Colonic mucosa (tissue), 4 donors: ENCODE measurements around the gene KRTAP2-3. TPM values are rescaled to one million over a fixed set of nuclear protein-coding genes. Genes with fewer than 3 reads are reported as not detected.

Experiments used
- DNase-seq: peaks from one replicate; pipeline ENCODE4 v3.0.0-alpha.2; 2020
- H3K27ac ChIP-seq: fragments of 200-600 bp; one replicate; pipeline ENCODE4 v1.8.0; 2021
- H3K27me3 ChIP-seq: fragments of 200-600 bp; one replicate; pipeline ENCODE4 v1.8.0; 2021
- H3K36me3 ChIP-seq: fragments of 200-600 bp; one replicate; pipeline ENCODE4 v1.8.0; 2021
- H3K4me1 ChIP-seq: fragments of 200-600 bp; one replicate; pipeline ENCODE4 v1.8.0; 2021; ENCODE audit warnings: mild to moderate bottlenecking
- H3K4me3 ChIP-seq: fragments of 200-600 bp; one replicate; pipeline ENCODE4 v1.8.0; 2021
- H3K9ac ChIP-seq, 2 donors: one replicate each; pipeline ENCODE4 v1.7.0; 2013; ENCODE audit warnings: control low read depth in 2 of 2, low read depth in 2 of 2, low read length in 2 of 2
- H3K9me3 ChIP-seq: fragments of 200-600 bp; one replicate; pipeline ENCODE4 v1.8.0; 2021
- CTCF ChIP-seq: fragments of 200-600 bp; IDR thresholded peaks from one replicate; pipeline ENCODE4 v1.8.0; 2022; ENCODE audit warnings: antibody characterized with exemption, mild to moderate bottlenecking
- intact Hi-C: fragments of 100-400 bp; cut with DNase I; formaldehyde crosslinking; loops from one replicate; pipeline ENCODE4 v1.14.1; 2022
- total RNA-seq, 2 donors: library from RNA; stranded (reverse); fragmentation: NEBNext Ultra II Directional in 1 of 2; extraction: Animal tissue kit (Norgen Biotek cat#: 25700) in 1 of 2; gene quantifications; one replicate each; pipeline ENCODE4 v1.2.1, GENCODE V29; 2021
- donor health status: healthy.
- donor health status: DM: no; HTN: no; CAD: no.
- donor health status: DM: no; HTN: no; CAD: no.

KRTAP2-3 gene
- total RNA-seq, 2 donors from 2014 or later = not detected

GRCh38 chr17:41082626-41083025, 22.7 kb upstream of the KRTAP2-3 start:
- Histone ChIP-seq H3K4me1 (no peaks in the 10 kb centered on the region), H3K9ac (no peak overlapping the region), H3K4me3 (no peak overlapping the region), H3K36me3 (no peaks in the 10 kb centered on the region), H3K9me3 (no peaks in the 10 kb centered on the region), H3K27me3 (no peaks in the 10 kb centered on the region), H3K27ac (no peak overlapping the region)
- DNase-seq = no peak
- intact Hi-C loops = no loop called here
- no peak for TF ChIP-seq CTCF

DNA sequence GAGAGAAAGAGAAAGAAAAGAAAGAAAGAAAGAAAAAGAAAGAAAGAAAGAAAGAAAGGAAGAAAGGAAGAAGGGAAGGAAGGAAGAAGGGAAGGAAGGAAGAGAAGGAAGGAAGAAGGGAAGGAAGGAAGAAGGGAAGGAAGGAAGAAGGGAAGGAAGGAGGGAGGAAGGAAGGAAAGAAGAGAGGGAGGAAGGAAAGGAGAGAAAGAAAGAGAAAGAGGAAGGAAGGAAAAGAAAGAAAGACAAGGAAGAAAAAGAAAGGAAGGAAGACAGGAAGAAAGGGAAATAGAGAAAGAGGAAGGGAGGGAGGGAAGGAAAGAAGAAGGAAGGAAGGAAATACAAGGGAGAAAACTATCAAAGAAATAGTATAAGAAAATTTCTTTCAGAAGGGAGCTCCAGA, 16.9 kb upstream of the KRTAP2-3 start:
- H3K9me3 ChIP-seq = no peaks in the 10 kb centered on the region
- H3K4me1 ChIP-seq = no peaks in the 10 kb centered on the region
- no peaks in the 10 kb centered on the region for H3K36me3 ChIP-seq
- DNase-seq = no peak
- no peak overlapping the region for H3K4me3 ChIP-seq
- intact Hi-C loops = no loop called here
- H3K9ac ChIP-seq = no peak overlapping the region
- H3K27ac ChIP-seq = no peak overlapping the region
- H3K27me3 ChIP-seq = no peaks in the 10 kb centered on the region
- TF ChIP-seq CTCF = no peak

- Histone ChIP-seq H3K9ac (no peak overlapping the region), H3K27ac (no peak overlapping the region), H3K4me1 (no peaks in the 10 kb centered on the region), H3K4me3 (no peak overlapping the region), H3K27me3 (no peaks in the 10 kb centered on the region), H3K36me3 (no peaks in the 10 kb centered on the region), H3K9me3 (no peaks in the 10 kb centered on the region)
- TF ChIP-seq CTCF = no peak
- intact Hi-C loops = no loop called here
- DNase-seq = no peak
These were observed 13.8 kb upstream of the KRTAP2-3 start for GRCh38 chr17:41073676-41074075.

- DNase-seq = no peak
- H3K27ac ChIP-seq = no peak overlapping the region
- no peak overlapping the region for H3K9ac ChIP-seq
These were observed 11.9 kb upstream of the KRTAP2-3 start for GRCh38 chr17:41071606-41072360.

GRCh38 chr17:41069031-41069430, 9.1 kb upstream of the KRTAP2-3 start:
- intact Hi-C loops = no loop called here
- no peaks in the 10 kb centered on the region for H3K27me3 ChIP-seq
- H3K27ac ChIP-seq = no peak overlapping the region
- no peak for TF ChIP-seq CTCF
- no peak for DNase-seq
- no peaks in the 10 kb centered on the region for H3K36me3 ChIP-seq
- H3K9me3 ChIP-seq = no peaks in the 10 kb centered on the region
- no peaks in the 10 kb centered on the region for H3K4me1 ChIP-seq
- H3K4me3 ChIP-seq = no peak overlapping the region
- no peak overlapping the region for H3K9ac ChIP-seq

More at GRCh38 chr17:41071606-41072360, 11.9 kb upstream of the KRTAP2-3 start:
- Histone ChIP-seq H3K27me3 (no peaks in the 10 kb centered on the region), H3K4me3 (no peak overlapping the region), H3K9me3 (no peaks in the 10 kb centered on the region), H3K4me1 (no peaks in the 10 kb centered on the region), H3K36me3 (no peaks in the 10 kb centered on the region)
- no peak for TF ChIP-seq CTCF
- intact Hi-C loops = no loop called here
